Endodermal cell (in vitro differentiated cells): ENCODE data around the gene SLC7A11. TPM values are rescaled to one million over a fixed set of nuclear protein-coding genes. Genes with fewer than 3 reads are reported as not detected.

Experiments used
- DNase-seq: peaks from one replicate; pipeline ENCODE4 v3.0.0-alpha.2; 2017
- H3K27ac ChIP-seq: 2 replicates; pipeline ENCODE4 v1.5.1; 2013; ENCODE audit warnings: mild to moderate bottlenecking, low read depth, low read length, moderate library complexity
- H3K27me3 ChIP-seq: 2 replicates; pipeline ENCODE4 v1.6.1; 2013; ENCODE audit warnings: mild to moderate bottlenecking, low read length, moderate library complexity; ENCODE audit not compliant: insufficient read depth, control insufficient read depth, poor library complexity, severe bottlenecking
- H3K36me3 ChIP-seq: 2 replicates; pipeline ENCODE4 v1.7.0; 2013; ENCODE audit warnings: mild to moderate bottlenecking, low read length, moderate library complexity; ENCODE audit not compliant: control insufficient read depth, insufficient read depth
- H3K4me1 ChIP-seq: one replicate; pipeline ENCODE4 v1.7.0; 2013; ENCODE audit warnings: low read length; ENCODE audit not compliant: control insufficient read depth, insufficient read depth
- H3K4me3 ChIP-seq: 2 replicates; pipeline ENCODE4 v1.5.1; 2013; ENCODE audit warnings: mild to moderate bottlenecking, low read length, moderate library complexity
- H3K9ac ChIP-seq: 2 replicates; pipeline ENCODE4 v1.6.1; 2013; ENCODE audit warnings: mild to moderate bottlenecking, low read length, moderate library complexity; ENCODE audit not compliant: poor library complexity, severe bottlenecking; ENCODE audit errors: extremely low read depth
- H3K9me3 ChIP-seq: 2 replicates; pipeline ENCODE4 v1.6.1; 2013; ENCODE audit warnings: mild to moderate bottlenecking, low read length, moderate library complexity; ENCODE audit not compliant: control insufficient read depth
- H3K27ac Mint-ChIP-seq: 2 replicates; pipeline ENCODE4 v1.8.0; 2020; ENCODE audit warnings: mixed read lengths
- H3K27me3 Mint-ChIP-seq: 2 replicates; pipeline ENCODE4 v1.8.0; 2021; ENCODE audit warnings: mild to moderate bottlenecking, mixed read lengths; ENCODE audit not compliant: insufficient read depth
- H3K36me3 Mint-ChIP-seq: 2 replicates; pipeline ENCODE4 v1.8.0; 2020; ENCODE audit warnings: low read depth, mixed read lengths
- H3K4me1 Mint-ChIP-seq: 2 replicates; pipeline ENCODE4 v1.8.0; 2020; ENCODE audit warnings: mixed read lengths
- H3K4me3 Mint-ChIP-seq: 2 replicates; pipeline ENCODE4 v1.8.0; 2020; ENCODE audit warnings: mild to moderate bottlenecking, moderate library complexity, mixed read lengths
- H3K9me3 Mint-ChIP-seq: 2 replicates; pipeline ENCODE4 v1.8.0; 2020; ENCODE audit warnings: mild to moderate bottlenecking, mixed read lengths
- WGBS, 2 experiments: methylation state at CpG; one replicate each; pipeline versions ENCODE4 v1.1.5 to v1.1.7; 2013; ENCODE audit warnings: missing lambda C conversion rate in 2 of 2, mixed read lengths in 1 of 2; ENCODE audit not compliant: insufficient coverage in 1 of 2, insufficient read length in 1 of 2; 5-methylcytosine and 5-hydroxymethylcytosine counted together
- total RNA-seq, 2 donors: library from RNA; stranded (reverse); fragmentation: NEBNext Ultra II Directional in 1 of 2; extraction: Animal tissue kit (Norgen Biotek cat#: 25700) in 1 of 2; gene quantifications; 2 replicates in 1 of 2; 3 replicates in 1 of 2; pipeline ENCODE4 v1.2.1, GENCODE V29; 2021
- TF ChIP-seq, protein P1 (sequence below): fragments of 200-600 bp; sonication (generic); conservative IDR thresholded peaks from 2 replicates; pipeline ENCODE4 v1.5.0; 2021; ENCODE audit warnings: antibody characterized with exemption, mild to moderate bottlenecking

The SLC7A11 gene
- total RNA-seq, 2 donors from 2014 or later: 4.6 to 5.4 TPM

DNA sequence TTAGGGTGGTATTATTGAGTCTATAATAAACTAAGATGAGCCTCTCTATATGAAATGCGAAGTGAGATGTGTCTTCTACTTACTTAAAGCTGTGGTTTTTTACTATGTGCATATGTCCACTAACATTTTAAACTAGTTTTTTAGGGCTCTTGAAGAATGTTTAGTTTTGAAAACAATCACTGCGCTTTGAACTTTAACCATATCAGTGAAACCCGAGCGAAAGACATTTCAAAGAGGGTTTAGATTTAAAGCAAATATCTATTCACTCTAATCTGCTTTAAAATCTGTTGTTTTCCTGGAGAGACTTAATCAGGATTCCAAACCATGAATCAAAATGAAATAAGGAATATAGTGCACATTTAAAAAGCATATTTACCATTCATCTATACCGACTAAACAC is 24.8 kb upstream of the SLC7A11 start:
- H3K4me1 Mint-ChIP-seq: peaks cover 17% of the 10 kb centered on the region
- H3K4me3 ChIP-seq: no peak overlapping the region
- DNase-seq: no peak
- WGBS, 2 experiments: 89% methylated on average over 5 of the region's 5 CpGs; no CpG with 5 or more reads in 1 of the 2 experiments
- no peak overlapping the region for H3K4me3 Mint-ChIP-seq
- no peak overlapping the region for H3K9ac ChIP-seq
- H3K27ac Mint-ChIP-seq: no peak overlapping the region
- H3K36me3 Mint-ChIP-seq: no peaks in the 10 kb centered on the region
- H3K4me1 ChIP-seq: no peaks in the 10 kb centered on the region
- H3K27ac ChIP-seq: no peak overlapping the region
- H3K36me3 ChIP-seq: no peaks in the 10 kb centered on the region
- H3K9me3 Mint-ChIP-seq: no peaks in the 10 kb centered on the region
- no peaks in the 10 kb centered on the region for H3K9me3 ChIP-seq
- no peaks in the 10 kb centered on the region for H3K27me3 ChIP-seq
- TF ChIP-seq, protein P1, sequence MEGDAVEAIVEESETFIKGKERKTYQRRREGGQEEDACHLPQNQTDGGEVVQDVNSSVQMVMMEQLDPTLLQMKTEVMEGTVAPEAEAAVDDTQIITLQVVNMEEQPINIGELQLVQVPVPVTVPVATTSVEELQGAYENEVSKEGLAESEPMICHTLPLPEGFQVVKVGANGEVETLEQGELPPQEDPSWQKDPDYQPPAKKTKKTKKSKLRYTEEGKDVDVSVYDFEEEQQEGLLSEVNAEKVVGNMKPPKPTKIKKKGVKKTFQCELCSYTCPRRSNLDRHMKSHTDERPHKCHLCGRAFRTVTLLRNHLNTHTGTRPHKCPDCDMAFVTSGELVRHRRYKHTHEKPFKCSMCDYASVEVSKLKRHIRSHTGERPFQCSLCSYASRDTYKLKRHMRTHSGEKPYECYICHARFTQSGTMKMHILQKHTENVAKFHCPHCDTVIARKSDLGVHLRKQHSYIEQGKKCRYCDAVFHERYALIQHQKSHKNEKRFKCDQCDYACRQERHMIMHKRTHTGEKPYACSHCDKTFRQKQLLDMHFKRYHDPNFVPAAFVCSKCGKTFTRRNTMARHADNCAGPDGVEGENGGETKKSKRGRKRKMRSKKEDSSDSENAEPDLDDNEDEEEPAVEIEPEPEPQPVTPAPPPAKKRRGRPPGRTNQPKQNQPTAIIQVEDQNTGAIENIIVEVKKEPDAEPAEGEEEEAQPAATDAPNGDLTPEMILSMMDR: no peak
- no peaks in the 10 kb centered on the region for H3K27me3 Mint-ChIP-seq

DNA sequence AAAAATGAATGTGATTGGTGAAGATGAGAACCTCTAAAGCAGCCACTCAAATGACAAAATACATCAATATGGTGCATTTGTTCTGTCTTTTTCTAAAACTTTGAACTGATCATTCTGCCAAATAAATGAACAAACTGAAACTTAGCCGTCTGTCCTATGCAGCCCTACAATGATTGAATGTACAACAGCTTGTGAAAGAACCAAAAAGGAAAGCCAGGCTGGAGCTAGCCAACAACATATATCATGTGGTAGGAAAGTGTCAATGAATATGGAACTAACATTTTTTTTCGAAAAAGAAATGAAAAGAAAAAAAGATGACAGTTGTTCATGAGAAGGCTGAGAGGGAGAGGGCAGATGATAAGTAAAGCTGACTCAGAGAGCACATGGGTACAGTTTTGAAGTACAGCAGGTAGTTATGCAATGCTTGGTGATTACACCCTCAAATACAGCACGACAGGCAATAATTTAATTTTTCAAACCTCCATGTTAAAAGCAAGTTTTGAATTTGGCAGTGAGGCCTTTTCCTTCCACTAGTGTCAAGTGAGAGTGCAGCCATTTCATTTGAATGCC is 21.2 kb upstream of the SLC7A11 start:
- WGBS, 2 experiments: 63 to 65% methylated on average over 3 of the region's 3 CpGs
- TF ChIP-seq, protein P1: no peak
- no peak for DNase-seq
- Mint-ChIP-seq H3K4me1 (peaks cover 20% of the 10 kb centered on the region), H3K27ac (no peak overlapping the region), H3K4me3 (no peak overlapping the region), H3K27me3 (no peaks in the 10 kb centered on the region), H3K9me3 (no peaks in the 10 kb centered on the region), H3K36me3 (no peaks in the 10 kb centered on the region)
- Histone ChIP-seq H3K9me3 (no peaks in the 10 kb centered on the region), H3K9ac (no peak overlapping the region), H3K27me3 (no peaks in the 10 kb centered on the region), H3K4me3 (no peak overlapping the region), H3K27ac (no peak overlapping the region), H3K36me3 (no peaks in the 10 kb centered on the region), H3K4me1 (no peaks in the 10 kb centered on the region)

DNA sequence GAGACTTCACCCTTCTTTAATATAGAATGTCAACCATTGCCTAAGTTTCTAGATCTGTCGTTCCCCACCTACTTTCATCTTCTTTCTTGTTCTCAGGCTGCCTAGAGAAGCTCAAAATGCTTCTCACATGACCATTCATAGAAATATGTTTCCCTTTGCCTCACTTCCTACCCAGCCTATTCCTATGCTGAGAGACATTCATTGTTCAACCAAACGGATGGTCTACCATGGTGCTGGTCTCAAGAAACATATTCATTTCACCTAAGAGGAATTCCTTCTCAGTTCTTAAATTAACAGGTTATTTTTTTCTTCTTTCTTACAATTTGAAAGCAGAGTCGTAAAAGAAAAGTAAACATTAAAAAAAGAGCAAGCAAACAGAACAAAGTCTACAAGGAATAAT is 20.3 kb upstream of the SLC7A11 start:
- H3K4me3 Mint-ChIP-seq: no peak overlapping the region
- Histone ChIP-seq H3K9me3 (no peaks in the 10 kb centered on the region), H3K4me1 (no peaks in the 10 kb centered on the region), H3K4me3 (no peak overlapping the region), H3K27me3 (no peaks in the 10 kb centered on the region), H3K9ac (no peak overlapping the region), H3K27ac (no peak overlapping the region), H3K36me3 (no peaks in the 10 kb centered on the region)
- no peaks in the 10 kb centered on the region for H3K9me3 Mint-ChIP-seq
- WGBS, 2 experiments: 70 to 76% methylated on average over 1 to 3 of the region's 3 CpGs
- TF ChIP-seq, protein P1: no peak
- DNase-seq: no peak
- no peak overlapping the region for H3K27ac Mint-ChIP-seq
- H3K36me3 Mint-ChIP-seq: no peaks in the 10 kb centered on the region
- H3K4me1 Mint-ChIP-seq: peaks cover 16% of the 10 kb centered on the region
- no peaks in the 10 kb centered on the region for H3K27me3 Mint-ChIP-seq
